Mammary microvascular endothelial cell (primary cell): Measurements from ENCODE around the gene PPP2R5A. TPM values are rescaled to one million over a fixed set of nuclear protein-coding genes. Genes with fewer than 3 reads are reported as not detected.

ENCODE experiments used
- total RNA-seq: library from RNA; depleted of rRNA; stranded (reverse); fragments of >200 nt; gene quantifications from 2 replicates; pipeline ENCODE4 v1.2.3, GENCODE V29; 2015

The PPP2R5A gene
- total RNA-seq: 29.6 and 37.6 TPM in 2 replicates

DNA sequence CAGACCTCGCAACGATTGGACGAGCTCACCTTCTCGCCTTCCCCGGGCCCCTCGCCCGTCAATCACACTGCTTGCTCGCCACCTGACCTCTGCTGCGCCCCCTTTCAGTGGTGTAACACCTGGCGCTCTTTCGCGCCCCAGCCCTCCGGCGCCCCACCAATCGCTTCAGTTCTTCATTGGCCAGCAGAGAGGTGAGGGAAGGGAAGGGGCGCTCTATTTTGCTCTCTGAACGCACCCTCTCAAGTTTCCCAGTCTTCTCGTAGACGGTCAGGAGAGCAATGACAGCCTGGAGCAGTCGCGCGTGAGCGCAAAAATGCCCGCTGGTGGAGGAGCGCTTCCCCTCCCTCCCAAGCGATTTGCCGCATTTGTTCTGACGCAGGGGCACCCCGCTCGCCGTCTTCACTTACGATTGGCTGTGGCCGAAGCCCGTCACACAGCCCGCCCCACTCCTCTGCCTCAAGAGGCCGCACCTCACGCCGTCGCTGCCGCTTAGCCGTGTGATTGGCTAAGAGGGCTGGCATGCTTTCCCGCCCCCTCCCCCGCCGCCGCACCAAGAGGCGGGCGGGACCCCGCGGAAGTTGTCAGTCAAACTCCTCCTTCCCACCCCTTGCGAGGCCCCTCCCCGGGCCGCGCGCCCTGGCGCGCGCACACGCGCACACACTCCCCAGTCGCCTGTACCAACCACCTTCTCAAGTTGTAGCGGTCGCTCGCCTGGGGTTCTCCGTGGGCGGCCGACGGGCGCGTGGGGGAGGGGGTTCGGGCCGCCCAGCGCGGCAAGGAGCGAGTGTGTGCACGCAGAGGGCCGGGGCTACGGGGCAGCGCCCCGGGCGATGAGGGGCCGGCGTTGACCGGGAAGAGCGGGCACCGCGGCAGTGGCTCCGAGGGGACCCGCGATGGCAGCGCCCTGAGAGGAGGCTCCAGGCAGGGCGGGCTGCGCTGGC is at the start of gene PPP2R5A:
TSS of gene PPP2R5A (plus strand) at position 667 of the 941 bp plus-strand sequence. CDS start 701 bp downstream, outside the sequence.

Other genes starting within 250 kb of the PPP2R5A start
- gene INTS7, start 249.9 kb upstream of the PPP2R5A start, total RNA-seq: 14.7 and 16.4 TPM in 2 replicates
- 15.7 and 17.4 TPM in 2 replicates for gene DTL, start 249.7 kb upstream of the PPP2R5A start, total RNA-seq
- gene PACC1, start 129.5 kb downstream of the PPP2R5A start, total RNA-seq: 8.8 and 9.8 TPM in 2 replicates
- 27.2 and 34.8 TPM in 2 replicates for gene NENF, start 147.5 kb downstream of the PPP2R5A start, total RNA-seq